ENCODE measurements around the gene CENPV. TPM values are rescaled to one million over a fixed set of nuclear protein-coding genes. Genes with fewer than 3 reads are reported as not detected.

The CENPV gene
- total RNA-seq, 1 donor from 2014 or later, result 26.1 TPM

GRCh38 chr17:16363749-16364536, 10.7 kb upstream of the CENPV start:
- DNase-seq (ENCODE audit: low spot score), result peak; percentile 89

- DNase-seq (ENCODE audit: low spot score), result no peak
Observed at GRCh38 chr17:16361874-16362273, 8.6 kb upstream of the CENPV start.

GRCh38 chr17:16358394-16358793, 5.1 kb upstream of the CENPV start:
- DNase-seq (ENCODE audit: low spot score), result no peak

- DNase-seq (ENCODE audit: low spot score), result no peak
Observed at GRCh38 chr17:16354585-16354984, 1.3 kb upstream of the CENPV start.

- DNase-seq (ENCODE audit: low spot score), result no peak
Observed at GRCh38 chr17:16352667-16353316, 477 bp downstream of the CENPV start.

- DNase-seq (ENCODE audit: low spot score), result peak; percentile 68
Observed at GRCh38 chr17:16352303-16352666, 984 bp downstream of the CENPV start.

GRCh38 chr17:16351831-16352230, 1.4 kb downstream of the CENPV start:
- DNase-seq (ENCODE audit: low spot score), result no peak

GRCh38 chr17:16349431-16349830, 3.8 kb downstream of the CENPV start:
- DNase-seq (ENCODE audit: low spot score), result no peak

GRCh38 chr17:16348586-16348985, 4.7 kb downstream of the CENPV start:
- DNase-seq (ENCODE audit: low spot score), result no peak

- DNase-seq (ENCODE audit: low spot score), result no peak
Observed at GRCh38 chr17:16346721-16347271, 6.5 kb downstream of the CENPV start.

GRCh38 chr17:16345565-16345964, 7.7 kb downstream of the CENPV start:
- DNase-seq (ENCODE audit: low spot score), result no peak

GRCh38 chr17:16343569-16343968, 9.7 kb downstream of the CENPV start:
- DNase-seq (ENCODE audit: low spot score), result no peak

GRCh38 chr17:16342979-16343378, 10.3 kb downstream of the CENPV start:
- no peak for DNase-seq (ENCODE audit: low spot score)

GRCh38 chr17:16339959-16340358, 13.3 kb downstream of the CENPV start:
- no peak for DNase-seq (ENCODE audit: low spot score)

GRCh38 chr17:16339402-16339801, 13.9 kb downstream of the CENPV start:
- DNase-seq (ENCODE audit: low spot score), result no peak

- no peak for DNase-seq (ENCODE audit: low spot score)
Observed at GRCh38 chr17:16338391-16338790, 14.9 kb downstream of the CENPV start.

GRCh38 chr17:16329519-16330271, 23.6 kb downstream of the CENPV start:
- no peak for DNase-seq (ENCODE audit: low spot score)

- no peak for DNase-seq (ENCODE audit: low spot score)
Observed at GRCh38 chr17:16328997-16329396, 24.3 kb downstream of the CENPV start.

- DNase-seq (ENCODE audit: low spot score), result no peak
Observed at GRCh38 chr17:16327018-16327417, 26.3 kb downstream of the CENPV start.

GRCh38 chr17:16325964-16326363, 27.3 kb downstream of the CENPV start:
- DNase-seq (ENCODE audit: low spot score), result no peak

GRCh38 chr17:16322636-16323035, 30.6 kb downstream of the CENPV start:
- no peak for DNase-seq (ENCODE audit: low spot score)

- DNase-seq (ENCODE audit: low spot score), result no peak
Observed at GRCh38 chr17:16319969-16320368, 33.3 kb downstream of the CENPV start.

All from mesenteric fat pad (tissue), 1 donor.